ENCODE results near the gene HIP1R.

HIP1R gene

DNA sequence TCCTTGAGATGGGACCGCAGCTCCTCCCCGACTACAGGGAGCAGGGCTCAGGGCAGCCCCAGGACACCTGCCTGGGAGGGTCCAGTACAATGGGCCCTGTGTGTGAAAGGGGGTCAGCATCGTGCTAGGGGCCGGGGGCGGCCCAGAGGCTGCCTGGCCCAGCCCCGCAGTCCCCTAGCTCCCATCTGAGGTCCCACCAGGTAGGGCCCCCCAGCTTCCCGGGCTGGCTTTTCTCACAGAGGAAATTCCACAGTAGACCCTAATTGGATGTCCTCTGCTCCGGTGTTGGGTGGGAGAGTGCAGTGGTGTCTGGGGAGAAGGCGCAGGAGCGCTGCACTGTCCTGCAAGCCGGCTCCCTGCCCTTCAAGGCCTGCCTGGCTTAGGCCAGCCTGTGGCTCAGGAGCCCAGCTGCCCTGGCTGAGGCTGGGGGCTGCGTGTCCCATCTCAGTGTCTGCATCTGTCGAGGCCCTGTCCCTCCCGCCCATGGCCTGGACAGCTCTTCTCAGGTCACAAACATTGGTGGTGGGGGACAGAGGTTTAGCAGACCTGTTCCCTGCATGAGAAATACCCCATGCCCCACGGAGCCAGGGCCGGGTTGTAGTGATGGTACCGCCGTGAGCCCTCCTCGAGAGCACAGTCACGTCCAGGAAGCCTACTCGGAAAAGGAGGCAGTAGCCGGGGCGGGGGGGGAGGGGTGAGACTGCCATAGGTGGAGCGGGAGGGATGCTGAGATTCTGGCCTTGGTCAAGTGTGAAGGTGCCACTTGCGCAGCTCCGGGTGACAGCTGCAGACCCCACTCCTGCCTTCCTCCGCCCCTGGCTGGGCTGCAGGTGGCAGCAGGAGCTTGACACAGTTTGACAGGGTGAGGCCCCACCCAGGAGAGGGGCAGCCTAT is 11.6 kb downstream of the HIP1R start:
- DNase-seq (ENCODE audit: extremely low read depth, low read depth) = no peak
- H3K4me3 ChIP-seq (replicated peaks; ENCODE audit: low read depth, low read length) = no peak overlapping the region
- no peak for TF ChIP-seq CTCF (IDR thresholded peaks at IDR 0.05; ENCODE audit: low read depth, low read length, missing control alignments)

DNA sequence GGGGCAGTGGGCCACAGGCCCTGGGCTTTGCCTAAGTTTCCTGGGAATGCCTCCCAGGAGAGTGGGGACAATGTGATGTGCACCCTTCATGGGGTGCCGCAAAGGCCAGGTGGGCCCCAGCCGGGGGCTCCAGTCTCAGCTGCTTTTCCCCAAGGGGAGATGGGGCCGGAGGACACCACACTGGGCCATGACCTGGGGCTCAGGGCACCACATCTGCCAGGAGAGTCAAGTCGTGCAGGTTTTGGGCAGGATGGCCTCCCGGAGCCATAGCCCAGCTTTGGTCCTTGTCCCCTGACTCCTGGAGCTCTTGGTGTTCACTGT is 12.2 kb downstream of the HIP1R start:
- TF ChIP-seq CTCF (IDR thresholded peaks at IDR 0.05; ENCODE audit: low read depth, low read length, missing control alignments) = no peak
- no peak for DNase-seq (ENCODE audit: extremely low read depth, low read depth)
- no peak overlapping the region for H3K4me3 ChIP-seq (replicated peaks; ENCODE audit: low read depth, low read length)

DNA sequence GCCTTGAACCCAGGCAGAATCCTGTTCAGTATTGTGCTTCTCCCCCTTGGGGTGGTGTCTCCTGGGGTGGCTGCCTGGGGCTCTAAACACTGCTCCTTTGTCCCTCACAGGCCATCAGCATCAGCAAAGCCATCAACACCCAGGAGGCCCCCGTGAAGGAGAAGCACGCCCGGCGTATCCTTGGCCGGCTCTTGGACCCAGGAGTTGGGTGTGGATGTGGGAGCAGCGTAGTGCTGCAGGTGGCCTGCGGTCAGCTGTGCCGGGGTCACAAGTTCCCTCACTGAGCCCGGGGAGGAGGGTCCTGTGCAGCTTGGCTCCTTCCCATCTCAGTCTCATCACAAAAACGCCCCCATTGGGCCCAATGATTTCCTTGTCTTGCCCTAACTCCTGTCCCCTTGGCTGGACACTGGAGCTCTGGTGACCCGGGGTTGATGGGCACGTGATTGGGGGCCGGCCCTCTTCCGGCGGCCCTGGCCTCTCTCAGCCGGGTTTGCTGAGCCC is 12.7 kb downstream of the HIP1R start:
- H3K4me3 ChIP-seq (replicated peaks; ENCODE audit: low read depth, low read length) = no peak overlapping the region
- TF ChIP-seq CTCF (IDR thresholded peaks at IDR 0.05; ENCODE audit: low read depth, low read length, missing control alignments) = no peak
- DNase-seq (ENCODE audit: extremely low read depth, low read depth) = no peak

- H3K4me3 ChIP-seq (replicated peaks; ENCODE audit: low read depth, low read length) = no peak overlapping the region
- DNase-seq (ENCODE audit: extremely low read depth, low read depth) = no peak
- no peak for TF ChIP-seq CTCF (IDR thresholded peaks at IDR 0.05; ENCODE audit: low read depth, low read length, missing control alignments)
Observed at GRCh38 chr12:122848471-122849351, 13.5 kb downstream of the HIP1R start.

- TF ChIP-seq CTCF (IDR thresholded peaks at IDR 0.05; ENCODE audit: low read depth, low read length, missing control alignments) = no peak
- no peak for DNase-seq (ENCODE audit: extremely low read depth, low read depth)
- H3K4me3 ChIP-seq (replicated peaks; ENCODE audit: low read depth, low read length) = no peak overlapping the region
Observed at GRCh38 chr12:122849352-122850047, 14.2 kb downstream of the HIP1R start.

GRCh38 chr12:122850048-122850445 is 14.8 kb downstream of the HIP1R start:
- no peak for TF ChIP-seq CTCF (IDR thresholded peaks at IDR 0.05; ENCODE audit: low read depth, low read length, missing control alignments)
- H3K4me3 ChIP-seq (replicated peaks; ENCODE audit: low read depth, low read length) = no peak overlapping the region

More at GRCh38 chr12:122850048-122850445, 14.8 kb downstream of the HIP1R start:
- DNase-seq (ENCODE audit: extremely low read depth, low read depth) = no peak

Data from HFF-Myc (cell line).